GM20431 (cell line): Measurements from ENCODE around the gene PIK3C2A.

Experiments used
- in situ Hi-C: fragments of 300-500 bp; cut with MseI, MboI; formaldehyde crosslinking; loops from one replicate; pipeline ENCODE4 v1.15.0; 2020; ENCODE audit warnings: low sequenced_read_pairs; ENCODE audit not compliant: unreplicated experiment

PIK3C2A gene

GRCh38 chr11:17164361-17165246 lies 43.2 kb downstream of the PIK3C2A start:
- in situ Hi-C loops, result no loop called here

DNA sequence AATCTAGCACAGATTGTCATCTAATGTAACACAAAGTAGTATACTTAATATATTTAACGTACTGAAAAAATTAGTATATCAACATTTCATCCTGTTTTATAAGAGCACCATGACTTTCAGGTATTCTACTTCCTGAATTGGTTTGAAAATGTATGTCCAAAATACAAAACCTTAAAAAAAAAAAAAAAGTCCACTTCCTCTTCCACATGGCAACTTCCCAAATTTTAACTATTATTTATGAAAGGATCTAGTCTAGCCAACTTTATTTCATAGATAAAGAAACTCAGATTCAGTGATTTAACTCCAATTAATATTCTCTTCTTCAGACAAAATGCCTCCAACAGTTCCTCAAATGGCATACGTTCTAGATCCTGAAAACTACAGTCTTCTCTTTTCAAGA lies 44.0 kb downstream of the PIK3C2A start:
- in situ Hi-C loops, result no loop called here

- in situ Hi-C loops, result no loop called here
Observed at GRCh38 chr11:17163291-17163690, 44.5 kb downstream of the PIK3C2A start.

- in situ Hi-C loops, result no loop called here
Observed at GRCh38 chr11:17162376-17162775, 45.4 kb downstream of the PIK3C2A start.

DNA sequence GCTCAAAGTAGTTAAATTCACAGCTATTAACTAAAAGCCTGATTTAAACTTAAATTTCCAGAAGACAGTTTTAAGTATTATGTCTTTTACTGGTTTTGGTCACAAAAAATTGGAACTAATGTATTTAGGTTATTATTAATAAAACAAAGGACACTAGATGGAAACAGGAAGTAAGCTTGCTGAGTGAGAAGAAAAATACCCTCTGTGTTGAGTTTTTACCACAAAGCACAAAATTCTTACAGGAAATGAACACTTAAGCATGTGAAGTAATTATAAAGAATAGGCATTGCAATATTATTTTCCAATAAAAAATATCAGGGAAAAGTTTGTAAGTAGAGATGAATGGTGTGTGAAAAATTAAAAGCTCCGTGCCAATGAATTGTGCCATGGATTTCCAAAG lies 46.3 kb downstream of the PIK3C2A start:
- in situ Hi-C loops, result no loop called here

- in situ Hi-C loops, result no loop called here
Observed at GRCh38 chr11:17159441-17159840, 48.3 kb downstream of the PIK3C2A start.
